Stomach smooth muscle (tissue), 2 donors: ENCODE measurements around the gene MAP1LC3B.
"Not testable (repeated sequence)": the region's sequence is repeated elsewhere in the genome, so short reads cannot be mapped to it uniquely, and the experiment has no call there.

ENCODE experiments used
- H3K27ac ChIP-seq: one replicate; pipeline ENCODE4 v1.7.0; 2013; ENCODE audit warnings: mild to moderate bottlenecking, low read length, inconsistent platforms
- H3K27me3 ChIP-seq, 2 donors: one replicate each; pipeline ENCODE4 v1.7.0; 2013; ENCODE audit warnings: low read length in 2 of 2; ENCODE audit not compliant: insufficient read depth in 2 of 2, control insufficient read depth in 1 of 2
- H3K36me3 ChIP-seq, 2 donors: one replicate each; pipeline ENCODE4 v1.7.0; 2013; ENCODE audit warnings: low read length in 2 of 2; ENCODE audit not compliant: control insufficient read depth in 2 of 2, insufficient read depth in 2 of 2
- H3K4me1 ChIP-seq: one replicate; pipeline ENCODE4 v1.7.0; 2013; ENCODE audit warnings: low read length; ENCODE audit not compliant: control insufficient read depth, insufficient read depth
- H3K4me3 ChIP-seq, 2 donors: one replicate each; pipeline ENCODE4 v1.7.0; 2013; ENCODE audit warnings: low read length in 2 of 2
- H3K9ac ChIP-seq, 2 donors: one replicate each; pipeline ENCODE4 v1.7.0; 2013; ENCODE audit warnings: low read length in 2 of 2, mild to moderate bottlenecking in 1 of 2
- H3K9me3 ChIP-seq, 2 donors: one replicate each; pipeline ENCODE4 v1.7.0; 2013; ENCODE audit warnings: low read length in 2 of 2; ENCODE audit not compliant: control insufficient read depth in 2 of 2
- donor health status: healthy.
- donor health status: Pancreatic carcinoma.

The MAP1LC3B gene

DNA sequence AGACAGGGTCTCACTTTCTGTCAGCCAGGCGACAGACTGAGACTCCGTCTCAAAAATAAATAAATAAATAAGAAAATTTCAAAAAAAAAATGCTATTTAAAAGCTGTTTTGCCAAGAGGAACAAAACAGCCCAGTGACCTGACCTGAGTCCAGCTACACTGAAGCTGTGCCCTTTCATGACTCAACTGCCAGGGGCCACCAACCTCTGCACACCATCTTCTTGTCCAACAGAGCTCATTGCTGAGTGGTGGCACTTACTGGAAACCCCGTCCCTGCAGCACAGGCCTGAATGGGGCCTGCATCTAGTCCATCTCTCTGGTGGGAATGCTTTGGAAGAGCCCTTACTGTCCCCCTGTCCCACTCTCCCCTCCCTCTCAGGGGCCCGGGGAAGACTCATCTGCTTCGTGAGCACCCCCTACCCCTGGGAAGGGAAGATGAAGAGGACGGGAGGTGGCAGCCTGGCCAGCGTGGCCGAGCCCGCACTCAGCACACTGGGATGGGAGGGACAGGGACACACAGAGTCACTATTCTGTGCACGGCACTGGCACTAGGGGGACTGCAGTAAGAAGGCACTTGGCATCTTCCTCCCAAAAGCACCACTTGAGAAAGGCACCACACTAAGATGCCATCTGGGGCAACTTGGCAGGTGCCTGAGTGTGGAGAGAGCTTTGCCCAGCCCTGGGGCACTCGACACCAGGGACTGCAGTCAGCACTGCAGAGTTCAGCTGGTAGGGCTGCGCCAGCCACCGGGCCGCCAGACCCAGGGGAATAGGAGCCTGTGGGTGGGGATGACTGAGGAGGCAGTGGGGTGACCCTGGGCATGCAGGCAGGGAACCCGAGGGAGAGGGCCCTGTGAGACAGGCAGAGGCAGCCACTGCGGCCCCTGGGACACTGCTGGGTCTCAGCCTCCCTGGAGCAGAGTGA is 22.1 kb upstream of the MAP1LC3B start:
- Histone ChIP-seq H3K9ac (peak overlapping the region in 1 of 2 donors; percentile 29), H3K27ac (peak overlapping the region; percentile 75)

DNA sequence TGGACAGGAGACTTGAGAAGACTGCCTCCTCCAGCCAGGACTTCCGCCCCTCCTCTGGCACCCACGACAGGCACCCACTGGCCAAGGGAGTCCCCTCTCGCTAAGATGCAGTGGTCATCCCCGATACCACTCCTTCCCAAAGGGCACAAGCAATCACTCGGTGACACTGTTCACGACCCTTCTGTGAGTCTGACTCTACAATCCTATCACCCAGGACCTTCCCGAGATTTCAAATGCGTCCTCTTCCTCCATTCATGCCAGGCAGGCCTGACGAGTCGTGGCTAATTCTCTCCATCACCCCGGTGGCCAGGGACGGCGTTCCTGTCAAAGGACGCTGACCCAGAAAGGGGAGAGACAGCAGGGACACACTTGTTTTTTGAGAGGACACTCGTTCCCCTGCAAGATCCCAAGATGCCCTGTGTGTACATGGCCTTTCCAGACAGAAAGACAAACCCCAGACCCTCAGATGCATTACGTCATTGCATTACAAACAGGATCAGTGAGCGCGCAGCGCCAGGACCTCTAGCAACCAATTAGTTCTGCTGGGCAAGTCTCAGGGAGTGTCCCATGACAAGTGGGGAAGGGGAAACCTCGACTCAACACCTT is 20.8 kb upstream of the MAP1LC3B start:
- peaks cover 0 to 2% of the 10 kb centered on the region in 2 donors for H3K36me3 ChIP-seq
- H3K4me1 ChIP-seq, result peaks cover 64% of the 10 kb centered on the region
- H3K9ac ChIP-seq, result peak overlapping the region; percentile 22 to 55
- peak overlapping the region; percentile 75 for H3K27ac ChIP-seq
- H3K27me3 ChIP-seq, result no peaks in the 10 kb centered on the region
- H3K9me3 ChIP-seq, result no peaks in the 10 kb centered on the region
- H3K4me3 ChIP-seq, result peak overlapping the region; percentile 31 to 66

More for the DNA sequence above, 22.1 kb upstream of the MAP1LC3B start:
- peaks cover 56% of the 10 kb centered on the region for H3K4me1 ChIP-seq
- H3K36me3 ChIP-seq, result peaks cover 0 to 2% of the 10 kb centered on the region in 2 donors
- H3K27me3 ChIP-seq, result no peaks in the 10 kb centered on the region
- no peak overlapping the region for H3K4me3 ChIP-seq
- no peaks in the 10 kb centered on the region for H3K9me3 ChIP-seq

DNA sequence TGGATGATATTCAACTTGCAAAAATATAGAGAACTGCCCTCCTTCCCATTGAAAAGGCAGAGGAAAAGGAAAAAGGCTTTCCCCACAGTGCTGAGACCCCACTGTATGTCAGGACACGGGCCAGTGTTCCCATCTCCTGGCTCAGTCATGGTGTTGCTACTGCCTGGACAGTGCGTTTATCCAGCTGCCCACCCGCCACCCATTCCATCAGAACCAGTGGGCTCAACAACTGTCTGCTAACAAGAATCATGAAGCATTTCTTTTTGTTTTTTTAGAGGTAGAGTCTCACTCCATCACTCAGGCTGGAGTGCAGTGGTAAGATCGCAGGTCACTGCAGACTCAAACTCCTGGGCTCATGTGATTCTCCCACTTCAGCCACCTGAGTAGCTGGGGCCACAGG is 19.8 kb upstream of the MAP1LC3B start:
- H3K27me3 ChIP-seq, result no peaks in the 10 kb centered on the region
- H3K27ac ChIP-seq, result peak overlapping the region; percentile 24
- no peaks in the 10 kb centered on the region for H3K36me3 ChIP-seq
- no peak overlapping the region for H3K4me3 ChIP-seq
- H3K9me3 ChIP-seq, result no peaks in the 10 kb centered on the region
- H3K4me1 ChIP-seq, result peaks cover 64% of the 10 kb centered on the region
- H3K9ac ChIP-seq, result no peak overlapping the region

DNA sequence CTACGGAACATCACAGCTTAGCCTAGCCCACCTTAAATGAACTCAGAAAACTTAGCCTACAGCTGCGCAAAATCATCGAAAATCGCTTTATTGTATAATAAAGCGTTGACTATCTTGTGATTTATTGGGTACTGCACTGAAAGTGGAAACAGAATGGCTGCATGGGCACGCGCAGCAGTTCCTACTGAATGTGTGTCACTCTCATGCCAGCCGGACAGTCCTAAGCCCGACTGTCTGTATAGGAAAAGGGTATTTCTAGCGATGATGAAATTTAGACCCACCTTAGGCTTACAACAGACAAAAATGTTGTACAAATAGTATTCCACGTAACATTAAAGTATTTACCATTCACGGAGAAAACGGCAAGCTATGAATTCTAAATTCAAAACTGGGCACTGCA is 17.8 kb upstream of the MAP1LC3B start:
- Histone ChIP-seq H3K9ac (no peak overlapping the region), H3K27me3 (no peaks in the 10 kb centered on the region), H3K9me3 (no peaks in the 10 kb centered on the region), H3K4me3 (no peak overlapping the region), H3K4me1 (peaks cover 52% of the 10 kb centered on the region), H3K36me3 (no peaks in the 10 kb centered on the region), H3K27ac (no peak overlapping the region)

DNA sequence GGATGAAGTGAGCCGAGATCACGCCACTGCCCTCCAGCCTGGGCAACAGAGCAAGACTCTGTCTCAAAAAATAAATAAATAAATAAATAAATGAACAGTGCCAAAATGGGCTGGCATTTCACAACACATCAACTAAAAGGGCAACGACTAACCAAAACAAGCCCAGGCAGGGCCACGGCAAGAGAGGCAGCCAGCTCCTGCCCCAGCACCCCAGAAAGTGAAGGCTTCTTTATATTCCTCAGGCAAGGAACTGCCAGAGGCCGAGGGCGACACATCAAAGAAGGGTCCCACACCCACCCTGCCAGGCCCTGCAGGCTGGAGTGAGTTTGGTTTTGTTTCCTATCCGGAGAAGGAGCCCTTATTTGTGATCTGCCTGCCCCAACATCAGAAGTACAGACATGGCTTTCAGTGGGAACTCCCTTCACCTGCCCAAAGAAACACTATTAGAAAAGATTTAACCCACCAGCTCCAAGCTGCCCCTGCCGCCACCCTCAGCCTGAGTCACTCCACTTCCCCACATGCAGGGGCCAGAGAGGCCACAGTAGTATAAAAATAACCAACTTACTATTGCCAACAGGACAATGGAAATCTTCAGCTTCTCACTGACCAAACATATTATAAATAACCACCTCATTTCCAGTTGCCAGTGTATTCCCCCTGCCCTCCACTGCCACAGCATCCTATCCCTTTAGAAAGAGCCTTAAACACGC is 16.6 kb upstream of the MAP1LC3B start:
- no peak overlapping the region for H3K9ac ChIP-seq
- no peaks in the 10 kb centered on the region for H3K36me3 ChIP-seq
- peaks cover 46% of the 10 kb centered on the region for H3K4me1 ChIP-seq
- H3K27ac ChIP-seq, result peak overlapping the region; percentile 18
- no peaks in the 10 kb centered on the region for H3K27me3 ChIP-seq
- H3K4me3 ChIP-seq, result peak overlapping the region; percentile 31 to 40
- H3K9me3 ChIP-seq, result no peaks in the 10 kb centered on the region

DNA sequence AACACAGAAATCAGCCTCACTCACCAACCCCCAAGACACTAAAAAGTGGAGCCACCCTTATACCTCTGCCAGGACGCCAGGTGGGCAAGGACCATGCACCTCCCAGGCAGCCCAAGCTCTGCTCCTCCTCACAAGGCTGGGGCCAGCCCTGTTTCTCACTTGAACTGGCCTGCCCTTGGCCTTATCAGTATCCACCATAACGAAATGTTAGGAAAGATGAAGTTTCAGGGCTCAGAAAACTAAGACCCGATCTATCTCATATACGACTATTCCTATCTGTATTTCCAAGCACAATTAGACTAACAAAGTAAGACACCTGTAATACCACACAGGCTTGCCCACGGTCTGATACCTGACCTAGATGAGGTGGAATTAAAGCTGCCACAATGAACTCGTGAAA is 15.5 kb upstream of the MAP1LC3B start:
- H3K9me3 ChIP-seq, result no peaks in the 10 kb centered on the region
- H3K27ac ChIP-seq, result peak overlapping the region; percentile 6
- H3K27me3 ChIP-seq, result no peaks in the 10 kb centered on the region
- H3K36me3 ChIP-seq, result no peaks in the 10 kb centered on the region
- H3K9ac ChIP-seq, result peak overlapping the region in 1 of 2 donors; percentile 21
- H3K4me3 ChIP-seq, result no peak overlapping the region
- H3K4me1 ChIP-seq, result peaks cover 46% of the 10 kb centered on the region

DNA sequence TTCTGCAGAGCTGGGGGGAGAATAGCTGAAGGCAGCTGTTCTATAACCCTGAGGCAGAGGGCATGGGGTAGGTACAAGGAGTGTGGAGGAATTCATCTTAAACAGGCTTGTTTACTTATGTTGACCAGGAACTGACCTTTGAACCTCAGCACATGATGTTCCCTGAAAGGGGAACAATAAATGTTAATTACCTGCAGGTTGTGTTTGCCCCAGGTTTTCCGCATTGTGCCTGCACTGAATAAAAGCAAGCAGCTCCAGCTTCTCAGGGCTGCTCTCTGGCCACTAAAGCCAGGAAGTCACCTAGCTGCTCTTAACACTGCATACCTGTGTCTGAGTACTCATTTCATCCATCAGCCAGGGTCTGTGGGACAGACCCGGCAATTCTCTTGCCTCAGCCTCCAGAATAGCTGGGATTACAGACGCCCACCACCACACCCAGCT is 12.8 kb upstream of the MAP1LC3B start:
- not testable (repeated sequence) for H3K27me3 ChIP-seq, H3K4me3 ChIP-seq, H3K9ac ChIP-seq, H3K27ac ChIP-seq, H3K36me3 ChIP-seq, H3K9me3 ChIP-seq
- peaks cover 44% of the 10 kb centered on the region for H3K4me1 ChIP-seq

DNA sequence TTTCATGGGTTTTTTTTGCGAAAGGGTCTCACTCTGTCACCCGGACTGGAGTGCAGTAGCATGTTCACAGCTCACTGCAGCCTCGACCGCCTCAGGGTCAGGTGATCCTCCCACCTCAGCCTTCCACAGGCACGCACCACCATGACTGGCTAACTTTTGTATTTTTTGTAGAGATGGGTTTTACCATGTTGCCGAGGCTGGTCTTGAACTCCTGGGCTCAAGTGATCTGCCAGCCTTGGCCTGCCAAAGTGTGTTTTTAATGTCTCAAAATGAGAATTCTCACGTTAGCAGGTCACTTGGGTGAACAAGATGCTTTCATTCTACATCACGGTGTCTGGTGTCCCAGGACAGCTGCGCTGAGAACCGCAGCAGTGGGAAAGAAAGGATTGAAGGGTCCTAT is 11.7 kb upstream of the MAP1LC3B start:
- no peaks in the 10 kb centered on the region for H3K9me3 ChIP-seq
- peak overlapping the region; percentile 81 for H3K27ac ChIP-seq
- H3K36me3 ChIP-seq, result no peaks in the 10 kb centered on the region
- H3K4me3 ChIP-seq, result peak overlapping the region; percentile 32 to 83
- H3K9ac ChIP-seq, result peak overlapping the region; percentile 58 to 59
- peaks cover 44% of the 10 kb centered on the region for H3K4me1 ChIP-seq
- H3K27me3 ChIP-seq, result no peaks in the 10 kb centered on the region

DNA sequence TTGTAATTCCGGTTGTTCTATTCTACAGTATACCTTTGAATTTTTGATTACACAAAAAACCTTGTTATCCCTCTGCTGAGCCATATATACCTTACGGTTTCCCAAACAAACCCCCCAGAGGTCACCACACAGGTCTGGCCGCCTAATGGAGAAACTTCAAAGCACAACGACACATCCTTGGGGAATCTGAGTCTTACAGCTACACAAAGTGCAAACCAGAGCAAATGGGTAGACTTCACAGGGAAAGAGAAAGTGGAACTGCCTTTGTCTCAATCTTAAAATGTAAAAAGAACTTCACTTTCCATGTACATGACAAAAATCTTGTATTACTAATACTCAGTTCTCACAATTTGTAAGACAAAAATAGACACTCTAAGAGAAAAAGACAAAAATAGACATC is 11.3 kb upstream of the MAP1LC3B start:
- no peaks in the 10 kb centered on the region for H3K9me3 ChIP-seq
- H3K4me3 ChIP-seq, result peak overlapping the region; percentile 33 to 83
- H3K36me3 ChIP-seq, result no peaks in the 10 kb centered on the region
- H3K4me1 ChIP-seq, result peaks cover 39% of the 10 kb centered on the region
- peak overlapping the region; percentile 81 for H3K27ac ChIP-seq
- peak overlapping the region; percentile 58 to 59 for H3K9ac ChIP-seq
- no peaks in the 10 kb centered on the region for H3K27me3 ChIP-seq

DNA sequence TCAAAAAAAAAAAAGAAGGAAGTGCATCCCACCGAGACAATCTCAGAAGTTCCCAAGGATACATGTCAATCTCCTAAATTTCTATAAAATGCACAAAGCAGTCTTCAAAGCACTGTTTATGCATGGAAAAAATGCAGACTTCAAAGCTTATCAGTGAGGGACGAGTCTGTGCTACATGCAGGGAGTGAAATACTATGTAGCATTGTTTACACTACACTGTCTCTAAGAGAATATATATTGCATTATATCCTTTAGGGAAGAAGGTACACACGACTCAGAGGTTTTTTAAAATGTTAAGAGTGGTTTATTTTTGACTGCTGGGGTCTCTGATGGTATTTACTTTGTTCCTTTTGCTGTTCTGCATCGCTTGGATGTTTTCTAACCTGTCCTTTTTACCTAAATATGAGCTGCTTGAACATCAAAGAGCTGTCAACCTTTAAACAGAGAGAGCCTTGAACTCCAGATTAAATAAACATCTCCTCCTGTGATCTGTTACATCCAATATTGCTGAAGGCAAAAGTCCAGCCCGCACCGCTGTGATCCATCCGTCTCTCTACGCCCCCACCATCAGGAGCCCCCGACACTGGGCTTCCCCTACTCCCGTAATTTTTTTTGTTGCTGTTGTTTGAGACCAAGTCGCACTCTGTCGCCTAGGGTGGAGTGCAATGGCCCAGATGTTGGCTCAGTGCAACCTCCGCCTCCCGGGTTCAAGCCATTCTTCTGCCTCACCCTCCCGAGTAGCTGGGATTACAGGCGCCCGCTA is 9.9 kb upstream of the MAP1LC3B start:
- Histone ChIP-seq H3K4me1 (peaks cover 34% of the 10 kb centered on the region), H3K27me3 (no peaks in the 10 kb centered on the region), H3K27ac (peak overlapping the region; percentile 81), H3K4me3 (peak overlapping the region; percentile 33 to 83), H3K36me3 (no peaks in the 10 kb centered on the region), H3K9ac (peak overlapping the region; percentile 68 to 81), H3K9me3 (no peaks in the 10 kb centered on the region)
